ENCODE measurements around the gene TARS3. TPM values are rescaled to one million over a fixed set of nuclear protein-coding genes. Genes with fewer than 3 reads are reported as not detected.
A peak's percentile ranks its signal among the peaks of the same experiment; 100 is the strongest.

The TARS3 gene
- total RNA-seq, 4 donors from 2014 or later = 16.7 to 26.6 (median 23.5) TPM

DNA sequence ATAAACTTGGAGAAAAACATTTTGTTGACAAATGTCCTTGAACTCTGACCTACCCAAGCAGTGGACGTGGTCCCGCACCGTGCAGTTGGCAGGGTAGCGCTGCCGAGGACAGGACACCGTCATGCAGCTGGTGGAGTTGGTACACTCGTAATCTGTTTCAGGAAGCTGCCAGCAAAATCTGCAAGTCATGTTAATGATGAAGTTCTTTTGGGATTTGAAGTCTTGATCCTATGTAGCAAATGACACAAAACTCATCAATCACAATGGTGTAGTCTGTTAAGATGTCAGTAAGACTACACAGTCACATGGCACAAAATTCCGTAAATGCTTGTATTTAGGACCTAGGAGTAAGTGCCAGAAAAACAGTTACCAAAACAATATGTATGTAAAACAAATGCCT, 77.6 kb downstream of the TARS3 start:
- Histone ChIP-seq H3K36me3 (peaks cover 32 to 84% (median 64%) of the 10 kb centered on the region in 4 donors), H3K4me3 (no peak overlapping the region), H3K27ac (replicated peaks in 1 of 4) (no peak overlapping the region), H3K9me3 (no peaks in the 10 kb centered on the region), H3K27me3 (no peaks in the 10 kb centered on the region), H3K4me1 (peaks cover 33 to 46% (median 41%) of the 10 kb centered on the region in 4 donors)
- 73% methylated on average over 8 of the region's 8 CpGs for WGBS
- intact Hi-C loops (cut with DNase I) = no loop called here
- no peak for TF ChIP-seq EP300 (IDR thresholded peaks at IDR 0.05)
- TF ChIP-seq POLR2AphosphoS5 (IDR thresholded peaks at IDR 0.05) = no peak
- TF ChIP-seq POLR2A (IDR thresholded peaks at IDR 0.05; ENCODE audit: low read depth) = no peak
- TF ChIP-seq, protein P1, sequence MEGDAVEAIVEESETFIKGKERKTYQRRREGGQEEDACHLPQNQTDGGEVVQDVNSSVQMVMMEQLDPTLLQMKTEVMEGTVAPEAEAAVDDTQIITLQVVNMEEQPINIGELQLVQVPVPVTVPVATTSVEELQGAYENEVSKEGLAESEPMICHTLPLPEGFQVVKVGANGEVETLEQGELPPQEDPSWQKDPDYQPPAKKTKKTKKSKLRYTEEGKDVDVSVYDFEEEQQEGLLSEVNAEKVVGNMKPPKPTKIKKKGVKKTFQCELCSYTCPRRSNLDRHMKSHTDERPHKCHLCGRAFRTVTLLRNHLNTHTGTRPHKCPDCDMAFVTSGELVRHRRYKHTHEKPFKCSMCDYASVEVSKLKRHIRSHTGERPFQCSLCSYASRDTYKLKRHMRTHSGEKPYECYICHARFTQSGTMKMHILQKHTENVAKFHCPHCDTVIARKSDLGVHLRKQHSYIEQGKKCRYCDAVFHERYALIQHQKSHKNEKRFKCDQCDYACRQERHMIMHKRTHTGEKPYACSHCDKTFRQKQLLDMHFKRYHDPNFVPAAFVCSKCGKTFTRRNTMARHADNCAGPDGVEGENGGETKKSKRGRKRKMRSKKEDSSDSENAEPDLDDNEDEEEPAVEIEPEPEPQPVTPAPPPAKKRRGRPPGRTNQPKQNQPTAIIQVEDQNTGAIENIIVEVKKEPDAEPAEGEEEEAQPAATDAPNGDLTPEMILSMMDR (IDR thresholded peaks at IDR 0.05) = no peak
- no peak for DNase-seq (ENCODE audit: extremely low spot score)

GRCh38 chr15:101642361-101642760, 81.9 kb downstream of the TARS3 start:
- H3K4me3 ChIP-seq = no peak overlapping the region
- peak overlapping the region; percentile 39 to 51 (median 42) for H3K27ac ChIP-seq (replicated peaks in 1 of 4)
- TF ChIP-seq EP300 (IDR thresholded peaks at IDR 0.05) (no peak), POLR2A (IDR thresholded peaks at IDR 0.05; ENCODE audit: low read depth) (no peak), POLR2AphosphoS5 (IDR thresholded peaks at IDR 0.05) (no peak)
- TF ChIP-seq, protein P1 (IDR thresholded peaks at IDR 0.05) = no peak
- no peaks in the 10 kb centered on the region for H3K9me3 ChIP-seq
- intact Hi-C loops (cut with DNase I) = loop anchor here (5.0 kb wide), 1 partner anchor 345 kb away; the partner anchor contains the start of gene SNRPA1
- 59% methylated on average over 11 of the region's 11 CpGs for WGBS
- peaks cover 39 to 84% (median 62%) of the 10 kb centered on the region in 4 donors for H3K36me3 ChIP-seq
- no peaks in the 10 kb centered on the region for H3K27me3 ChIP-seq
- DNase-seq (ENCODE audit: extremely low spot score) = no peak
- peaks cover 12 to 26% (median 19%) of the 10 kb centered on the region in 4 donors for H3K4me1 ChIP-seq

DNA sequence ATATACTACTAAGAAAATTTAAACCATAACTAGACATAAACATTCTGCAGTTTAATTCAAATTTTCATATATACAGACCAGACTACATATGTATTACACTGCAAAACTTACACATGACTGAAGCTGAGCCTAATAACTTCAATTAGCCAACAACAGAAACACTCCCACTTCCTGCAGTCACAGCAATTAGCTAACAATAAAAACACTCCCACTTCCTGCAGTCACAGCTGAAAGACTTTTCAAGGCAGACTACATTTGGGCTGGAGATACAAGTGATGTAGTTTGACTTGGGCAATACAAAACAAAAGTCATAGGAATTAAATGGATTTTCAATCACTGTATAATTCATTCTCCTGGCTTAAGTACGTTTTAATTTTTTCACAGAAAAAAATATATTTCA, 82.4 kb downstream of the TARS3 start:
- WGBS = 50% methylated on average over 1 of the region's 1 CpG
- DNase-seq (ENCODE audit: extremely low spot score) = no peak
- intact Hi-C loops (cut with DNase I) = loop anchor here (5.0 kb wide), 1 partner anchor 345 kb away; the partner anchor contains the start of gene SNRPA1
- Histone ChIP-seq H3K4me1 (peaks cover 12 to 26% (median 19%) of the 10 kb centered on the region in 4 donors), H3K27ac (replicated peaks in 1 of 4) (peak overlapping the region in 3 of 4 donors; percentile 40 to 51 (median 44)), H3K27me3 (no peaks in the 10 kb centered on the region), H3K36me3 (peaks cover 39 to 79% (median 60%) of the 10 kb centered on the region in 4 donors), H3K4me3 (no peak overlapping the region), H3K9me3 (no peaks in the 10 kb centered on the region)
- TF ChIP-seq POLR2AphosphoS5 (IDR thresholded peaks at IDR 0.05) = peak; percentile 24 to 40
- TF ChIP-seq, protein P1 (IDR thresholded peaks at IDR 0.05) = no peak

DNA sequence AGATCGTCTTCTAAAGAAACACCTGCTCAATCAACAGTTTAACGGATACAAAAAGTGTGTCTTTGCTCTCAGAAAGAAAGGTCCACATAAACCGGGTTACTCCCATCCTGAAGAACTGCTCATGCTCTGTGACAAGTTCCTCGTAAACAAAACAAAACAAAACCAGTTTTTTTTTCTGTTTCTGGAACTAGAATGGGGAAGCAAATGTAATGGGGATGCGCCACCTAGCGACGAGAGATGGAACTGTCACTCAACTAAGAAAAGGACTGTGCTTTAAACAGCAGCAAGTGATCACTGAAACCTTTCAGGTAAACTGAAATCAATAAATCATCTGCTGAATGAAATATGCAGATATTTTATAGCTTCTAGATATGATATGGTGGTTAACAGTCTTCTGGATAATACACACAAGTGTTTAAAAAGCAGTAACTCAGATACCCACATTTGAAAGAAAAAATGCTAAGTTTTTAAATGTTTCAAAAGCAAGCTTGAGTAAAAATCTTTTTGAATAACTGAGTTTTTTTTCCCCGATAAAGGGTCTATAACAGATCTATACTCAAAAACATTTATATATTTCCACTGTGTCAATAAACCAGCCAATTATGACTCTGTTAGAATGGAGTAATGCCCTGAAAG, 83.0 kb downstream of the TARS3 start:
- TF ChIP-seq, protein P1 (IDR thresholded peaks at IDR 0.05) = peak; percentile 87 to 96 (median 92)
- no peak for TF ChIP-seq POLR2AphosphoS5 (IDR thresholded peaks at IDR 0.05)
- Histone ChIP-seq H3K27ac (replicated peaks in 1 of 4) (peak overlapping the region; percentile 12 to 44 (median 24)), H3K36me3 (peaks cover 36 to 75% (median 54%) of the 10 kb centered on the region in 4 donors), H3K27me3 (no peaks in the 10 kb centered on the region), H3K4me3 (no peak overlapping the region), H3K4me1 (peaks cover 13 to 28% (median 18%) of the 10 kb centered on the region in 4 donors), H3K9me3 (no peaks in the 10 kb centered on the region)
- DNase-seq (ENCODE audit: extremely low spot score) = peak; percentile 94
- intact Hi-C loops (cut with DNase I) = loop anchor here (5.0 kb wide), 1 partner anchor 344 kb away; the partner anchor contains the start of gene SNRPA1
- 20% methylated on average over 8 of the region's 8 CpGs for WGBS
